ENCODE measurements around the gene GMEB2. TPM values are rescaled to one million over a fixed set of nuclear protein-coding genes. Genes with fewer than 3 reads are reported as not detected.

GMEB2 gene
- total RNA-seq, 4 donors from 2014 or later = 6.6 to 12.8 (median 9.2) TPM

DNA sequence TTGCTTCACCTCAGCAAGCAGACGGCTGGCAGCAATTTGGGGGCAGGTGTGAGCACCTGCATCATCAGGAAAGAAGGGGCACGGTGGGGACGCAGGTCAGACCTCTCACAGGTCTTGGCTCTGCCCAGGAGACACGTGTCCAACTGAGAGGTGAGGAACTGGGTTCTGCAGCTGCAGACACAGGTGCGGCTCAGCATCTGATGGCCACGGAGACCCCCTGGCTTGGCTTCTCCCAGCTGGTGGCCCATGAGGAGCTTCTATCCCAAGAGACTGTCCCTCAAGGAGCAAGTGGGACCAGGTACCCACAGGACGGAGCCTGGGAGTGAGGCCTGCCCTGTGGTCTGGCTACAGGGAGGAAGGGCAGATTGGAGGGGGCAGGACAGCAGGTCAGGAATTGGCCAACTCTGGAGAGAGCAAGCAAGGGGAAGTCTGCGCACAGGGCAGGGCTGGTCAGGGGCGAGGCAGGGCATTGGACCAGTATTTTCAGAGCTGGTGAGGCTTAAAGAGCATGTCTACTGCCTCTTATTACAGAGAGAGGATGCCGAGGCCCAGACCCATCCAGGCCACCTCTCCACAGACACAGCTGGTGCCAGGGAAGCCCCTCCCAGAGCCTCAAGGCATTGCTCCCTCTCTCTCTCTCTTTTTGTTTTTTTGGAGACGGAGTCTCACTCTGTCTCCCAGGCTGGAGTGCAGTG lies 22.1 kb upstream of the GMEB2 start:
- DNase-seq (ENCODE audit: low spot score) = no peak
- no peak for ATAC-seq (ENCODE audit: low FRiP score)
- TF ChIP-seq, protein P1, sequence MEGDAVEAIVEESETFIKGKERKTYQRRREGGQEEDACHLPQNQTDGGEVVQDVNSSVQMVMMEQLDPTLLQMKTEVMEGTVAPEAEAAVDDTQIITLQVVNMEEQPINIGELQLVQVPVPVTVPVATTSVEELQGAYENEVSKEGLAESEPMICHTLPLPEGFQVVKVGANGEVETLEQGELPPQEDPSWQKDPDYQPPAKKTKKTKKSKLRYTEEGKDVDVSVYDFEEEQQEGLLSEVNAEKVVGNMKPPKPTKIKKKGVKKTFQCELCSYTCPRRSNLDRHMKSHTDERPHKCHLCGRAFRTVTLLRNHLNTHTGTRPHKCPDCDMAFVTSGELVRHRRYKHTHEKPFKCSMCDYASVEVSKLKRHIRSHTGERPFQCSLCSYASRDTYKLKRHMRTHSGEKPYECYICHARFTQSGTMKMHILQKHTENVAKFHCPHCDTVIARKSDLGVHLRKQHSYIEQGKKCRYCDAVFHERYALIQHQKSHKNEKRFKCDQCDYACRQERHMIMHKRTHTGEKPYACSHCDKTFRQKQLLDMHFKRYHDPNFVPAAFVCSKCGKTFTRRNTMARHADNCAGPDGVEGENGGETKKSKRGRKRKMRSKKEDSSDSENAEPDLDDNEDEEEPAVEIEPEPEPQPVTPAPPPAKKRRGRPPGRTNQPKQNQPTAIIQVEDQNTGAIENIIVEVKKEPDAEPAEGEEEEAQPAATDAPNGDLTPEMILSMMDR (IDR thresholded peaks at IDR 0.05) = no peak

DNA sequence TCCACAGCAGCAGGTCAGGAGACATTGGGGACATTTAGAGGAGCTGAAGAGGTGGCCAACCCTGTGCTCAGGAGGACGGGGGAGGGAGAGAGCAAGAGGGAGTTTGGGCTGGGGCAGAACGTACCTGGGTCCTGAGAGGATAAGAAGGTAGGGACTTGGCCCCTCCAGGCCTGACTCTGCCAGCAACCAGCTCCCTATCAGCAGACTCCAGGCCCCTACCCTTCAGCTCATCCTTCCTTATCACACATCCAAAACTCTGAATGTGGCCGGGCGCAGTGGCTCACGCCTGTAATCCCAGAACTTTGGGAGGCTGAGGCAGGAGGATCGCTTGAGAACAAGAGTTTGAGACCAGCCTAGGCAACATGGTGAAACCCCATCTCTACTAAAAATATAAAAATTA lies 21.3 kb upstream of the GMEB2 start:
- no peak for ATAC-seq (ENCODE audit: low FRiP score)

DNA sequence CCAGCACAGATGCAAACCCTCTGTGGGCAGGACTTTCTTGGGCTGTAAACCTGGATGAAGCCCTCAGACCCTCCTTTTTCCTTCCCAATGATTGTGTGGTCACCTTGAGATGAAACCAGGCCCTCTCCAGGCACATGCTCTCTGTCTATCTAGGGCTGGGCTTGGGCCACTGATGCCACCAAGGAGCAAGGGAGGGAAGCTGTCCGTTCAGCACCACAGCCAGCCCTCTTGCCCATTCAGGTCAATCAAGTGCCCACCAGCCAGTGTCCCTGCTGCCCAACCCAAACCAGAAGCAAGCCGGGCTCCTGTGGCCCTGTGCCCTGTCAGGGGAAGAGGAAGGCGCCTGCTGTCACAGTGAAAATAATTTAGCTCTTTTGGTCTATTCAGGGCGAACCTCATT lies 18.3 kb upstream of the GMEB2 start:
- no peak for ATAC-seq (ENCODE audit: low FRiP score)
- TF ChIP-seq, protein P1 (IDR thresholded peaks at IDR 0.05) = no peak
- DNase-seq (ENCODE audit: low spot score) = no peak

More for the DNA sequence above, 21.3 kb upstream of the GMEB2 start:
- DNase-seq (ENCODE audit: low spot score) = no peak
- TF ChIP-seq, protein P1 (IDR thresholded peaks at IDR 0.05) = no peak

DNA sequence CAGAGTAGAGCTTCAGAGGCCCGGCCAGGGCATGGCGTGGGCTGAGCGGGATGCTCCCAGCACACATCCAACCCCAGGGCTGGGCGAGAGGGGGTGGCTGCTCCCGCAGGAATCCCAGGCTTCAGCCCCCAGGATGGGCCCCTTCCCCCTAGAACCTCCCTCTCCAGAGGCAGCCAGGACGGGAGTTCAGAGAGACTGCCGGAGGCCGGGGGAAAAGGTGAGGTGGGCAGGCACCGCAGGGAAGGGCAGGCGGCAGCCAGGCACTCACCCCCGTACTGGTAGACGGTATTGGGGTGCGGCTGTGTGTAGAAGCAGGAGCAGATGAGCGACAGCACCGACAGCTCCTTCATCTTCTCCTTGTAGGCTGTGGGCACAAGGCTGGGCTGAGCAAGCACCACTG lies 17.0 kb upstream of the GMEB2 start:
- ATAC-seq (ENCODE audit: low FRiP score) (no peak), DNase-seq (ENCODE audit: low spot score) (no peak)
- TF ChIP-seq, protein P1 (IDR thresholded peaks at IDR 0.05) = no peak

DNA sequence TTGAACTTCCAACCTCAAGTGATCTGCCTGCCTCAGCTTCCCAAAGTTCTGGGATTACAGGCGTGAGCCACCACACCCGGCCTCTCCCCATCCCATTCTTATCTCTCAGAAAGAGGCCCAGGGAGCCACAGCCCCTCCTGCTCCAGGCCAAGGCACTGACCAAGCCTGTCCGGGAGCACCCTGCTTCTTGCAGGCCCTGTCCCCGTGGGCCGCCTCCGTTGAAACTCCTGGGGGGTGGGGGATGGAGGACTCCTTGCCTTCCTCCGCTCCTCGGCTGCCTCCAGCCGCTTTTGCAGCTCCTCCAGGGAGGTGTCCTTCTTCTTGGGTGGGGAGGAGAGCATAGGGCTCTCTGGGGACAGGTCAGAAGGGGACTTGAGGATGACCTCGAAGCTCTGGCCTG lies 16.6 kb upstream of the GMEB2 start:
- TF ChIP-seq, protein P1 (IDR thresholded peaks at IDR 0.05) = no peak
- ATAC-seq (ENCODE audit: low FRiP score) = no peak
- DNase-seq (ENCODE audit: low spot score) = no peak

DNA sequence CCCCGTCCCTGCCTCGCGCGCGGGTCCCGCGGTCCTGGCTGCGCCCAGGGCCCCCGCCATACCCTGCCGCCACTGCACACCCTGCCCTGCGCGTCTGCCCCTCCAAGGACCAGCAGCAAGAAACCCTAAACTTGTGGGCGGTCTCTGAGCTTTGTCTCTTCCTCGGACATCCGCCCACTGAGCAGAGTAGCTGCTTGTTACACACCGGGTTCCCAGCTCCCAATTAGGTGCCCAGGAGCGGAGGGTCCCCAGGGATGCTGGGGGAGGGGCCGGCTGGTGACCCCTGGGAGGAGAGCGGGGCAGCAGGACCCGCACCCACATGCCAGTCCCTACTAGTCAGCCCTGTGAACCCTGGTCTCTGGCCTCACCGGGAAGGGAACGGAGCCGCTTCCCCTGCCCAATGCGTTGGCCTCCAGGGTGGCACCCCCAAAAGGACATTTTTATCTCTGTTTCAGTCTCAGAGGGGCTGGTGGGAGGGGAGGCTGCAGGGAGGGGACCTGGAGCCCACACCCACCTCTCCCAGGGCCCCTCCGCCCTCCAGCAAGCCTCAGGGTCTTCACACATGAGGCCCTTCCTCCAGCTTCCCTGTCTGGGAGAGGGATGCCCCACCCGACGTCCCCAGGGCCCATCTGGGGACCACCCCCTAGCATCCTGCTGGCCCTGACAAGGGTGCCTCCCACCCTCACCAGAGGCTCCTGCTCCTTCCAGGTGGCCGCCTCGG lies 15.8 kb upstream of the GMEB2 start:
- ATAC-seq (ENCODE audit: low FRiP score) (no peak), DNase-seq (ENCODE audit: low spot score) (no peak)
- TF ChIP-seq, protein P1 (IDR thresholded peaks at IDR 0.05) = no peak
